GM04504 (cell line): ENCODE results near the gene PIK3AP1.
"Not testable (repeated sequence)": the region's sequence is repeated elsewhere in the genome, so short reads cannot be mapped to it uniquely, and the experiment has no call there.

Experiments used
- DNase-seq: peaks from one replicate; pipeline ENCODE4 v3.0.0-alpha.2; 2012; ENCODE audit warnings: low read depth

Gene PIK3AP1

GRCh38 chr10:96696845-96697425 lies 23.4 kb downstream of the PIK3AP1 start:
- no peak for DNase-seq

GRCh38 chr10:96695975-96696634 lies 24.2 kb downstream of the PIK3AP1 start:
- no peak for DNase-seq

- no peak for DNase-seq
Observed at GRCh38 chr10:96695366-96695765, 24.9 kb downstream of the PIK3AP1 start.

GRCh38 chr10:96693431-96693830 lies 26.9 kb downstream of the PIK3AP1 start:
- DNase-seq: no peak

- no peak for DNase-seq
Observed at GRCh38 chr10:96692427-96692826, 27.9 kb downstream of the PIK3AP1 start.

GRCh38 chr10:96691761-96692160 lies 28.6 kb downstream of the PIK3AP1 start:
- DNase-seq: no peak

- DNase-seq: no peak
Observed at GRCh38 chr10:96690755-96691730, 29.3 kb downstream of the PIK3AP1 start.

- no peak for DNase-seq
Observed at GRCh38 chr10:96688789-96689188, 31.5 kb downstream of the PIK3AP1 start.

GRCh38 chr10:96687317-96688012 lies 32.8 kb downstream of the PIK3AP1 start:
- DNase-seq: no peak

- DNase-seq: no peak
Observed at GRCh38 chr10:96686514-96686913, 33.8 kb downstream of the PIK3AP1 start.

GRCh38 chr10:96685306-96685705 lies 35.0 kb downstream of the PIK3AP1 start:
- no peak for DNase-seq

- no peak for DNase-seq
Observed at GRCh38 chr10:96684826-96685225, 35.5 kb downstream of the PIK3AP1 start.

- DNase-seq: no peak
Observed at GRCh38 chr10:96683710-96684109, 36.6 kb downstream of the PIK3AP1 start.

GRCh38 chr10:96683065-96683464 lies 37.2 kb downstream of the PIK3AP1 start:
- peak; percentile 59 for DNase-seq

- DNase-seq: no peak
Observed at GRCh38 chr10:96681524-96681923, 38.8 kb downstream of the PIK3AP1 start.

- not testable (repeated sequence) for DNase-seq
Observed at GRCh38 chr10:96680463-96680862, 39.9 kb downstream of the PIK3AP1 start.

- DNase-seq: no peak
Observed at GRCh38 chr10:96678725-96679124, 41.6 kb downstream of the PIK3AP1 start.

GRCh38 chr10:96676272-96677112 lies 43.8 kb downstream of the PIK3AP1 start:
- DNase-seq: no peak

GRCh38 chr10:96675846-96676245 lies 44.5 kb downstream of the PIK3AP1 start:
- no peak for DNase-seq

GRCh38 chr10:96673318-96674099 lies 46.8 kb downstream of the PIK3AP1 start:
- DNase-seq: no peak
